HG02885 (cell line): ENCODE measurements around the gene RBM47.

Experiments used
- ATAC-seq: cut with Tn5 transposase; IDR thresholded peaks from one replicate; pipeline ENCODE4 v1.9.1; 2021; ENCODE audit warnings: mild to moderate bottlenecking; ENCODE audit not compliant: unreplicated experiment, poor library complexity

Gene RBM47

GRCh38 chr4:40626183-40626990 is 3.3 kb downstream of the RBM47 start:
- ATAC-seq: no peak

DNA sequence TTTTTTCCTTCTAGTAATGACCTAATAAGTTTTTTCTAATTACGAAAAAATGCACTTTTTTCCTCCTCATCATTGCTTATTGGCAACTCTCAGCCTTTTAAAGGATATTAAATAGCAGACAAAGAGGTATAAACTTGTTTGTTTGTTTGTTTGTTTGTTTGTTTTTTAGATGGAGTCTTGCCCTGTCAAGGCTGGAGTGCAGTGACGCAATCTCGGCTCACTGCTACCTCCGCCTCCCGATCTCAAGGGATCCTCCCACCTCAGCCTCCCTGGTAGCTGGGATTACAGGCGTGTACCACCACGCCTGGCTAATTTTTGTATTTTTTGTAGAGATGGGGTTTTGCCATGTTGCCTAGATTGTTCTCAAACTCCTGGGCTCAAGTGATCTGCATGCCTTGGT is 6.0 kb downstream of the RBM47 start:
- no peak for ATAC-seq

- ATAC-seq: peak; percentile 51
These were observed 6.8 kb downstream of the RBM47 start for GRCh38 chr4:40622913-40623312.

GRCh38 chr4:40621592-40622512 is 7.8 kb downstream of the RBM47 start:
- peak; percentile 70 for ATAC-seq

DNA sequence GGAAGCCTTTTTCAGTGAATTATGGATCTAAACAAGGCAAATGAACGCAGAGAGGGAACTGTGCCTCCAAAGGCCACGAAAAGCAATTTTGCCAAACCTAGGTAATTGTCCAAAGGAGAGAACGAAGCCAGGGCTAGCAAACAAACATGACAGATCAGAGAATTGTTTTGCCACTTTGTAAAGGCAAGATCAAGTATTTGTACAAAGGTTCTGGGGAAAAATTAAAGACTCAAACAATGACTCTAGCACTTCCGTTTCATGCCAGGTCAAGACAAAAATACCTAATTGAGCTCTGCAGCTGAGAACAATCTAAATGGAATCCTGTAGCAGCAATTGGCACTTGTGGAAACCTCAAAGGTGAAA is 8.5 kb downstream of the RBM47 start:
- ATAC-seq: no peak

- no peak for ATAC-seq
These were observed 10.1 kb downstream of the RBM47 start for GRCh38 chr4:40619600-40619999.

DNA sequence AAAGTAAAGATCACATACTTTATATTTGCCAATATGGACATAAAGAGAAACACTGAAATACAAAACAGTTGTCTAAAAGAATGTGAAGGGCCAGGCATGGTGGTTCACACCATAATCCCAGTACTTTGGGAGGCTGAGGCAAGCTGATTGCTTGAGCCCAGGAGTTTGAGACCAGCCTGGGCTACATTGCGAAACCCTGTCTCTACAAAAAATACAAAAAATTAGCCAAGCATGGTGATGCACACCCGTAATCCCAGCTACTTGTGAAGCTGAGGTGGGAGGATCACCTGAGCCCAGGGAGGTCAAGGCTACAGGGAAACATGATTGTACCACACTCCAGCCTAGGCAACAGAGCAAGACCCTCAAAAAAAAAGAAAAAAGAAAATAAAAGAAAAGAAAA is 11.8 kb downstream of the RBM47 start:
- ATAC-seq: no peak

GRCh38 chr4:40614031-40614430 is 15.6 kb downstream of the RBM47 start:
- ATAC-seq: no peak

- ATAC-seq: no peak
These were observed 16.2 kb downstream of the RBM47 start for GRCh38 chr4:40613456-40613855.

DNA sequence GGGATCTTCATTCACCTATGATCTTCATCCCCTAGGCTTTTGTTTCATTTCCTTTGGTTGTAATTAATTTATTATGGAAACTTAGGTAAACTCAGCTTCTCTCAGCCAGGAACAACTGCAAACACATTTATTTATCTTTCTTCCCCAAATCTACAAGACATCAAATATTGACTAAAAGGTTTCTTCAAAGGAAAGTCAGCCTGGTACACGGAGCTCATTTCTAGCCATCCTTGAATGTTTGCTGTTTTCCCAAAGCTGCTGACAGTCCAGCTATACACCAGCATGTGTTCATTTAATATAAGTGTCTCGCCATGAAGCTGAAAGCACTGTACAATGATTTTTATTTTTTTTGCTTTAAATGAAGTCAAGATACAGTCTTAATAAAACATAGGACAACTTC is 16.8 kb downstream of the RBM47 start:
- no peak for ATAC-seq

DNA sequence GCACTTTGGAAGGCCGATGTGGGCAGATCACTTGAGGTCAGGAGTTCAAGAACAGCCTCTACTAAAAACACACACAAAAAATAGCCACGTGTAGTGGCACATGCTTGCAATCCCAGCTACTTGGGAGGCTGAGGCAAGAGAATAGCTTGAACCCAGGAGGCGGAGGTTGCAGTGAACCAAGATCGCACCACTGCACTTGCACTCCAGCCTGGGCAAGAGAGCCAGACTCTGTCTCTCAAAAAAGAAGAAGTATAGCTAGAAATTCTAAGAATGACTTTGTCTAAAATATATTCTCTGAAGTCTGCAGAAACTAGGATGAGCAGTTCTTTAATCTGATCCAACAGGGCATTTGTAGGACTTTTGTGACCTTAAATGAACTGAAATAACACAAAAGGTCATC is 17.4 kb downstream of the RBM47 start:
- ATAC-seq: no peak

DNA sequence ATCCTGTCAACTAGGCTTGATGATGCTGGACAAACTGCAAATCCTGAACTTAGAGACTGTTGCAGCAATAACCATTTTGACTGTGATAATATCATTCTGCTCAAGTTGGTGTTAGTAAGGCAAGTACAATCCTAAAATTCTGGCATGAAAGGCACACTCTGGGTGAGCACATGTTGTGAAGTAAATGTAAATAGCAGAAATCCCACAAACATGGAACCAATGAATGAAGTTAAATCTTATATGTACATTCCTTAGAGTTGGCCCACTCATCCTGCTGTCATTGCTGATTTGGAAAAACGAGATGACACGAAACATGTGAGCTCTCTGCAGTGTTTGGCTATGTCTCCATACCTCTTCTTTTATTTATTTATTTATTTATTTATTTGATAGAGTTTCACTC is 21.0 kb downstream of the RBM47 start:
- no peak for ATAC-seq

DNA sequence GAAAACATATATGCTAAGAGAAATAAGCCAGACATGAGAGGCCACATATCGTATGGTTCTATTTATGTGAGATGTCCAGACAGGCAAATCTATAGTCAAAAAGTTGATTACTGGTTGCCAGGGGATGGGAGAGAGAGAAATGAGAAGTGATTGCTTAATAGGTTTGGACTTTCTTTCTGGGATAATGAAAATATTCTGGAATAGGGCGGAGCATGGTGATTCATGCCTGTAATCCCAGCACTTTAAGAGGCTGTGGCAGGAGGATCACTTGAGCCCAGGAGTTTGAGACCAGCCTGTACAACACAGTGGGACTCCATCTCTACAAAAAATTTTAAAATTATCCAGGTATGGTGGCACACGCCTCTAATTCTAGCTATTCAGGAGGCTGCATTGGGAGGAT is 22.4 kb downstream of the RBM47 start:
- ATAC-seq: no peak

- no peak for ATAC-seq
These were observed 23.4 kb downstream of the RBM47 start for GRCh38 chr4:40606239-40606767.

- ATAC-seq: no peak
These were observed 26.4 kb downstream of the RBM47 start for GRCh38 chr4:40603281-40603680.

DNA sequence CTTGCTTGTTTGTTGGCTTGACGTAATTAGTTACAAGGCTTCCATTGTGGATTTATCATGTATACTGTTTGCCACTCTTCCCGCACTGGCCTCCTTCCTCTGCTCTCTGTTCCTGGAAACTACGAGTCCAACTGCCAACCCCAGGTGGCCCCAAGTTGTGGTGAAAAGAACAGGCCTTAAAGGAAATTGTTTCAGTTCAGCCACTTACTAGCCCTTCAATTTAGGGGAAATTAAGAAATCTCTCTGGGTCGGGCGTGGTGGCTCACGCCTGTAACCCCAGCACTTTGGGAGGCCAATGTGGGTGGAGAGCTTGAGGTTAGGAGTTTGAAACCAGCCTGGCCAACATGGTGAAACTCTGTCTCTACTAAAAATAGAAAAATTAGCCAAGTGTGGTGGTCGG is 28.0 kb downstream of the RBM47 start:
- no peak for ATAC-seq

GRCh38 chr4:40600850-40601249 is 28.8 kb downstream of the RBM47 start:
- ATAC-seq: no peak

DNA sequence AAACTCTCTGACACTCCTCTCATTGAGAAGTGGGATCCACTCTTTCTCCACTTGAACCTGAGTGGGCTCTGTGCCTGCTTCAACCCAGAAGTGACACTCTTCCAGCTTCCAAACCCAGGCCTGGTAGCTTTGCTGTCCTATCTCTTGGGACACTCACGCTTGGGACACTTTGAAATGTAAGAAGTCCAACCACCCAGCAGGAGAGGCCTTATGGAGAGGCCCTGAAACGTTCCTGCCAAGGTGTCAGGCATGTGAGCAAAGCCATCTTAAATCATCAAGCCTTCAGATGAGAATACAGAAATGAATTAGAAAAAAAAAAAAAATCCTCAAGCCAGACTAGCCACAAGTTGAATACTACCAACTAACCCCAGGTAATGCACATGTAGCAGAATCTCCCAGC is 30.2 kb downstream of the RBM47 start:
- ATAC-seq: no peak

DNA sequence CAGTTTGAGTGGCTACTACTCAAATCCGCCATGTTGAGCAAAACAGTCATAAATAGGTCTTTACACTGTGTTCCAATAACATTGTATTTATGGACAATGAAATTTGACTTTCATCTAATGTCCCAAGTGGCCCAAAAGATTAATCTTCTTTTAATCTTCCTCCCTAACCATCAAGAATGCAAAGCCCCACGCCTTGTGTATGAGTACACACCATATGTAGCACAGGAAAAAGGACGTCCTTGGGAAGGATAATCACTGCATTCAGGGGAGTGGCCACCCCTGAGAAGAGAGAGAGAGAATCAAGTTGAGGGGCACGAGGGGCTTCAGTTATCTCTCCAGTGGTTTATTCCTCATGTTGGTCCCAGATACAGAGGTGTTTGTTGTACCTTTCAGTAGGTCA is 33.1 kb downstream of the RBM47 start:
- ATAC-seq: no peak

DNA sequence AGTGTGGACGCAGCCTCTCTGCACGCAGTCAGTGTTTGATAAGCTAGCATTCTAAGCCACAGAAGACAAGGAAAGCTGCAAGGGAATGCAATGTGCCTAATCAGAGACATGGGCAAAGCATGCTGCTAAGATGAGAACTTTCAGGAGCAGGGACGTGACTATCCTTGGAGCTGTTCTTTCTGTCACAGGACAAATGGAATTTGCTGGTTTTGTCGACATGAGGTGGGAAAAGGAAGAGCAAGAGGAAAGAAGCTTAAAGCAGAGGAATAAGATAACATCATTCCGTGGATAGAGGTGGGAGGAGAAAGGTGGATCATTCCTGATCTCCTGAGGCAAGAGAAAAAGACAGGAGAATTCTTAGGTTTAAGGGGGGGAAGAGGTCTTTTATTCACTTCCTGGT is 33.7 kb downstream of the RBM47 start:
- no peak for ATAC-seq
